ENCODE data around the gene AVPR2.

DNA sequence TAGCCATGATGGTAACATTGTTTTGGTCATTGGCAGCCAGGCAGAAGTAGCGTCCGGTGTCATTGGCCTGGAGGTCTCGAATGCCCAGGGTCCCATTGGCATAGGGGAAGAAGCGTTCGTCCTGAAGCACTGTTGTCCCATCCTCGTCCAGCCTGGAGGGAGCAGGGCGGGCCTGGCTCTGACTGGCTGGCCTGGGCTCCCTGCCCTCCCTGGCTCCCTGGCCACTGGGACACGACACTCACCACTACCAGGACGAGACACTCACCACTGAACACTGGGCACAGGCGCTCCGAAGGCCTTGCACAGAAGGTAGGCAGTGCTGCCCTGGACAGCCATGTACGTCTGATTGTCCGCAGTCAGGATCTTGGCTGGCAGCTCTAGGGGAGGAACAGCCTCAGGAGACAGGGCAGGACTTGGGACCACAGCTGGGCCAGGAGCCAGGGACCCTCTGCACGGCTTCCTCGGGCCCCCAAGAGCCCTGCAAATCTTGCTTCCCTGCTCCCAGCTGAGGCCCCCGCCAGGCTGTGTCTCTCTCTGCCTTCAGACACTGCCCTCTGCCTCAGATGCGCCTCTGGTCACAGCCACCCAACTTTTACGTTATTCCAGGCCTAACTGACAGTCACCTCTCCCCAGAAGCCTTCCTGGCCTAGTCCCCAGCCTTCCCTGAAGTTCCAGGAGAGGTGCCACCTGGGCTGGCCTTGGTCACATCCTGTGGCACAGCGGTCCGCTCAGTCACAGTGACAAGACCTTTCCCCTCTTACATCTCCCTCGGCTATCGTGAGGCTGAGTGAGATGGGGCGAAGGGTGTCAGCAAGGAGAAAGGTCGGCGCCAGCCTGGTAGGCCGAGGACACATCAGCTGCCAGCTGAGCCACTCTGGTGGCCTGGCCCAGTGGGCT is 35.6 kb upstream of the AVPR2 start:
- TF ChIP-seq CTCF (IDR thresholded peaks at IDR 0.05; ENCODE audit: low read length) (no peak), EZH2 (optimal IDR thresholded peaks at IDR 0.05; ENCODE audit: low read depth, low read length) (no peak), EZH2phosphoT487 (IDR thresholded peaks at IDR 0.05; ENCODE audit: low read length) (no peak)
